HG03558 (cell line): Measurements from ENCODE around the gene RFFL.
"Not testable (repeated sequence)": the region's sequence is repeated elsewhere in the genome, so short reads cannot be mapped to it uniquely, and the experiment has no call there.

ENCODE experiments used
- ATAC-seq: cut with Tn5 transposase; IDR thresholded peaks from one replicate; pipeline ENCODE4 v1.9.1; 2021; ENCODE audit warnings: moderate number of reproducible peaks; ENCODE audit not compliant: unreplicated experiment; ENCODE audit errors: extremely low read depth

The RFFL gene

GRCh38 chr17:35051579-35052240 lies 11.8 kb downstream of the RFFL start:
- no peak for ATAC-seq

GRCh38 chr17:35051183-35051578 lies 12.3 kb downstream of the RFFL start:
- no peak for ATAC-seq

GRCh38 chr17:35050170-35050569 lies 13.3 kb downstream of the RFFL start:
- ATAC-seq = no peak

GRCh38 chr17:35048685-35049379 lies 14.7 kb downstream of the RFFL start:
- no peak for ATAC-seq

GRCh38 chr17:35046740-35047283 lies 16.7 kb downstream of the RFFL start:
- ATAC-seq = no peak

GRCh38 chr17:35046245-35046644 lies 17.3 kb downstream of the RFFL start:
- ATAC-seq = no peak

- not testable (repeated sequence) for ATAC-seq
Observed at GRCh38 chr17:35045458-35045979, 18.0 kb downstream of the RFFL start.

- no peak for ATAC-seq
Observed at GRCh38 chr17:35044181-35044580, 19.3 kb downstream of the RFFL start.

GRCh38 chr17:35041390-35041789 lies 22.1 kb downstream of the RFFL start:
- no peak for ATAC-seq

- no peak for ATAC-seq
Observed at GRCh38 chr17:35038453-35038852, 25.1 kb downstream of the RFFL start.

- no peak for ATAC-seq
Observed at GRCh38 chr17:35030780-35031179, 32.7 kb downstream of the RFFL start.

GRCh38 chr17:35028531-35029262 lies 34.8 kb downstream of the RFFL start:
- ATAC-seq = no peak

GRCh38 chr17:35028097-35028496 lies 35.4 kb downstream of the RFFL start:
- ATAC-seq = not testable (repeated sequence)

- ATAC-seq = no peak
Observed at GRCh38 chr17:35025541-35025940, 38.0 kb downstream of the RFFL start.

- ATAC-seq = no peak
Observed at GRCh38 chr17:35023538-35023937, 40.0 kb downstream of the RFFL start.

GRCh38 chr17:35022536-35023063 lies 40.9 kb downstream of the RFFL start:
- ATAC-seq = no peak

GRCh38 chr17:35021520-35022380 lies 41.8 kb downstream of the RFFL start:
- no peak for ATAC-seq

- ATAC-seq = no peak
Observed at GRCh38 chr17:35019386-35020179, 43.9 kb downstream of the RFFL start.

GRCh38 chr17:35018814-35019213 lies 44.7 kb downstream of the RFFL start:
- no peak for ATAC-seq
